ENCODE measurements around the gene NPFFR1.
"Not testable (repeated sequence)": the region's sequence is repeated elsewhere in the genome, so short reads cannot be mapped to it uniquely, and the experiment has no call there.

NPFFR1 gene

DNA sequence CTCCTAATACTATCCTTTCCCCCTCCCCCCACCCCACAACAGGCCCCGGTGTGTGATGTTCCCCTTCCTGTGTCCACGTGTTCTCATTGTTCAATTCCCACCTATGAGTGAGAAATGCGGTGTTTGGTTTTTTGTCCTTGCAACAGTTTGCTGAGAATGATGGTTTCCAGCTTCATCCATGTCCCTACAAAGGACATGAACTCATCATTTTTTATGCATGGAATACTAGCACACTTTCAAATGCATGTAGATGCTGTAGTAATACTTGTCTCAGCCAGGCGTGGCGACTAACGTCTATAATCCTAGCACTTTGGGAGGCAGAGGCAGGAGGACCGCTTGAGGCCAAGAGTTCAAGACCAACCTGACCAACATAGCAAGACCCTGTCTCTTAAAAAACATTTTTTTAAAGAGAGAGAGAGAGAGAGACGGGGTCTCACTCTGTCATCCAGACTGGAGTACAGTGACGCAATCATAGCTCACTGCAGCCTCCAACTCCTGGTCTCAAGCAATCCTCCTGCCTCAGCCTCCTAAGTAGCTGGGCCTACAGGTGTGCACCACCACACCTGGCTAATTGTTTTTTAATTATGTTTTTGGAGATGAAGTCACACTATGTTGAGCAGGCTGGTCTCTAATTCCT lies 60.9 kb downstream of the NPFFR1 start:
- DNase-seq (ENCODE audit: low spot score), result not testable (repeated sequence)

DNA sequence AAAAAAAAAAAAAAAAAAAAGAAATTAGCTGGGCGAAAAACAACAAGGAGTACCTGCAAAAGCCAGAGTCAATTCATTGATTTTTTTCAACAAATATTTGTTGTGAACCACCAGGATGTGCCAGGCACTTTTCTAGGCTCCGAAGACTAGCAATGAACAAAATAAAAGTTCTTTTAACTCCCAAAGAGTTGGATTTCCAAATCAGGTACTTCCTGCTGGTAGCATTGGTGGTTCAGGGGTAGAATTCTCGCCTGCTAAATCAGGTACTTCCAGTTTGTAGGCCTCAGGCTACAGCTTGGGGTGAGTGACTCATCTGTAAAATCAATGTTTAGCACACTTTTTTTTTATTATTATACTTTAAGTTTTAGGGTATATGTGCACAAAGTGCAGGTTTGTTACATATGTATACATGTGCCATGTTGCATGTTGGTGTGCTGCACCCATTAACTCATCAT lies 61.4 kb downstream of the NPFFR1 start:
- peak; percentile 19 for DNase-seq (ENCODE audit: low spot score)

DNA sequence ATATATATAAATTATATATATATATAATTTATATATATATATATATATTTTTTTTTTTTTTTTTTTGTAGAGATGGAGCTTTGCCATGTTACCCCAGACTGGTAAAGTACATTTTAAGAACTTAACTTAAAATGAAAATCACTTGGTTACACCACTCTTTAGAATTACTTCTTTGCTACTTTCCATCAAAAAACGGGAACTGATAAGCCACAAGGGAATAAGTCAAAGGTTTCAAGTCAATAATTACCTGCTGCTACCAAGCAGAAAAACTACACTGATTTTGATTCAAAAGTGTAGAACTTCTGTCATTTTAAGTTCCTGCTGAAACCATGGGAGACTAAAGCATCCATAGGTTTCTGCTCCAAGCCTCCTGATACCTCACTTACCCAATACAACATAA lies 62.8 kb downstream of the NPFFR1 start:
- no peak for DNase-seq (ENCODE audit: low spot score)

DNA sequence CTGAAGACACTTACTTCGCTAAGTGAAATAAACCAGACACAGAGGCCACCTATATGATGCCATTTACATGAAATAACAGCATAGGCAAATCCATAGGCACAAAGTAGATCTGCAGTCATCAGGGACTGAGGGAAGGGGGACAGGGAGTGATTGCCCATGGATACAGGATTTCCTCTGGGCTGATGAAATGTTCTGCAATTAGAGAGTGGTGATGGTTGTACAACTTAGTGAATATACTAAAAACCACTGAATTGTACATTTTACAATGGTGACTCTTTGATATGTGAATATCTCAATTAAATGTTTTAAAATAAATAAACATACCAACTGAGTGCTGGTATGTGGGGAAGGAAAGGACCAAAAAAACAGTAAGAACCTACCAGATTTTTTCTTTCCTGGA lies 70.9 kb downstream of the NPFFR1 start:
- DNase-seq (ENCODE audit: low spot score), result no peak

DNA sequence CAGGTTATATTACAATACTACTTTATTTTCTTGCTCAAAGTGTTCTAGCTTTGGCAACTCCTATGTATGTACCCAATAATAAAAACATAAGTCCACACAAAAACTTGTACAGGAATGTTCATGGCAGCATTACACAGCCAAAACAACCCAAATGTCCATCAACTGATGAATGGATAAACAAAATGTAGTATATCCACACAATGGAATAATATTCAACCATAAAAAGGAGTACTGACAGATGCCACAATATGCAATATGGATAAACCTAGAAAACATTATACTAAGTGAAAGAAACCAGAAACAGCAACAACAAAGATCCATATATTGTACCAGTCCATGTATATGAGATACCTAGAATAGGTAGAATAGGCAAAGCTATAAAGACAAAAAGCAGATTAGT lies 71.5 kb downstream of the NPFFR1 start:
- DNase-seq (ENCODE audit: low spot score), result no peak

DNA sequence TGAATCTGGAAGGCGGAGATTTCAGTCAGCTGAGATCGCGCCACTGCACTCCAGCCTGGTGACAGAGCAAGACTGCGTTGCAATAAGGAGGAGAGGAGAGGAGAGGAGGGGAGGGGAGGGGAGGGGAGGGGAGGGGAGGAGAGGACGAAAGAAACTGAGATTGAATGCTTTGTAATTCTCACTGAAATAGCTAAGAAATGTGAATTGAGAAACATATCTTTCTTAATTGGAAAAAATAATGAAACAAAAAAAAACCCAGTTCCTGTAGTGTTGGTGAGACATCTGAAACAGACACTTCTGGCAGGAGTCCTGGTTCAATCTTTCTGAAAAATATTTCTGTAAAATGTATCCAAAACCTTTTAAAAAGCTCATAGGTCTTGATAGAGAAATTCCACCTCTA lies 77.0 kb downstream of the NPFFR1 start:
- no peak for DNase-seq (ENCODE audit: low spot score)

DNA sequence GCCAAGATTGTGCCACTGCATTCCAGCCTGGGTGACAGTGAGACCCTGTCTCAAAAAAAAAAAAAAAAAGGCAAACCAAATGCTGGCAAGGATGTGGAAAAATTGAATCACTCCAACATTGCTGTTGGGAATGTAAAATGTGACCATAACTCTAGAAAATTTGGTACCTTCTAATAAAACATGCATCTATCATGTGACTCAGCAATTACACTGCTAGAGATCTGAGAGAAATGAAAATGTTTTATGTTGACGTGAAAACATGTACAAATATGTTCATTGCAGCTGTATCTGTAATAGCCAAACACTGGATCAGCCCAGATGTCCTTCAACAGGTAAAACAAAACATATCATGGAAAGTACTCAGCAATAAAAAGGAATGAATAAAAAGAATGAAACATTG lies 82.7 kb downstream of the NPFFR1 start:
- no peak for DNase-seq (ENCODE audit: low spot score)

DNA sequence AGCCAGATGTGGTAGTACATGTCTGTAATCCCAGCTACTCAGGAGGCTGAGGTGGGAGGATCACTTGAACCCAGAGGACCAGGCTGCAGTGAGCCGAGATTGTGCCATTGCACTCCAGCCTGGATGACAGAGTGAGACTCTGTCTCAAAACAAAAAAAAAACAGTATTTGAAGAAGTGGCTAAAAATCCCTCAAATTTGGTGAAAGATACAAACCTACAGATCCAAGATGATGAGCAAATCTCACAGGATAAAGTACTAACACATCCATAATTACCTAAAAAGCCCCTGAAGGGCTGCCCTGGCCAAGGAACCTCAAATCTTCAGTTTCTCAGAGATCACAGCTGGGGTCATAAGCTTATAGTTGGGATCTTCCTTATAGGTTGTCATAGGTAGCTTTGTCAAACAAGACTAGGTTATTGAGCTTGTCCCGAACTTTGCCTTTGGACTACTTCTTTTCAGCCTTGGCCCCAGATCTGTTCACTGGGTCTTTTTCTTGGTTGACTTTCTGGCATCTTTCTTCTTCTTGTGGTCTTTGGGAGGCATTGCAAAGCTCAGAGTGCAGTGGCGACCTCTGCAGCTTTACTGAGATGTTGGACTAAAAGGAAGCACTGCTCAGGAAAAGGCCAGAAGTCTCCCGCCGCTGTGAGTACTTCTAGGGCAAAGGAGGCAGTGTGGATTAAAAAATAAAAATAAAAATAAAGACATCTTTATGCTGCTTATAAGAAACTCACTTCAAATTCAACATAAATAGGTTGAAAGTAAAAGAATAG lies 84.9 kb downstream of the NPFFR1 start:
- DNase-seq (ENCODE audit: low spot score), result no peak
